Coronary artery (tissue), 2 donors: ENCODE measurements around the gene DEPDC7.

Experiments
- DNase-seq: peaks from one replicate; pipeline ENCODE4 v3.0.0-alpha.2; 2017; ENCODE audit warnings: low spot score
- H3K27ac ChIP-seq, 2 donors: fragments of 200-600 bp; sonication (generic); one replicate each; pipeline ENCODE4 v1.5.1; 2016 to 2019
- H3K4me3 ChIP-seq: fragments of 200-600 bp; sonication (generic); 2 replicates; pipeline ENCODE4 v1.5.1; 2016; ENCODE audit warnings: mild to moderate bottlenecking, moderate library complexity
- TF ChIP-seq, protein P1 (sequence below): fragments of 200-600 bp; sonication (generic); IDR thresholded peaks from one replicate; pipeline ENCODE4 v1.5.1; 2019; ENCODE audit warnings: antibody characterized with exemption

The DEPDC7 gene

DNA sequence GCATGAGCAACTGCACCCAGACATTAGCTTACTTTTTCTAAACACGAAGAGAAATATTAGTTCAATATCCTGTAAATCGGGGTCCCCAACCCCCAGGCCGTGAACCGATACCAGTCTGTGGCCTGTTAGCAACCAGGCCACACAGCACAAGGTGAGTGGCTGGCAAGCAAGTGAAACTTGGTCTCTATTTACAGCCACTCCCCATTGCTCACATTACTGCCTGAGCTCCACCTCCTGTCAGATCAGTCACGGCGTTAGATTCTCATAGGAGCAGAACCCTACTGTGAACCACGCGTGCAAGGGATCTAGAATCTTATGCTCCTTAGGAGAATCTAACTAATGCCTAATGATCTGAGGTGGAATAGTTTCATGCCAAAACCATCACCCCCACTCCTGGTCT, 27.8 kb upstream of the DEPDC7 start:
- no peak overlapping the region for H3K27ac ChIP-seq
- no peak overlapping the region for H3K4me3 ChIP-seq
- TF ChIP-seq, protein P1, sequence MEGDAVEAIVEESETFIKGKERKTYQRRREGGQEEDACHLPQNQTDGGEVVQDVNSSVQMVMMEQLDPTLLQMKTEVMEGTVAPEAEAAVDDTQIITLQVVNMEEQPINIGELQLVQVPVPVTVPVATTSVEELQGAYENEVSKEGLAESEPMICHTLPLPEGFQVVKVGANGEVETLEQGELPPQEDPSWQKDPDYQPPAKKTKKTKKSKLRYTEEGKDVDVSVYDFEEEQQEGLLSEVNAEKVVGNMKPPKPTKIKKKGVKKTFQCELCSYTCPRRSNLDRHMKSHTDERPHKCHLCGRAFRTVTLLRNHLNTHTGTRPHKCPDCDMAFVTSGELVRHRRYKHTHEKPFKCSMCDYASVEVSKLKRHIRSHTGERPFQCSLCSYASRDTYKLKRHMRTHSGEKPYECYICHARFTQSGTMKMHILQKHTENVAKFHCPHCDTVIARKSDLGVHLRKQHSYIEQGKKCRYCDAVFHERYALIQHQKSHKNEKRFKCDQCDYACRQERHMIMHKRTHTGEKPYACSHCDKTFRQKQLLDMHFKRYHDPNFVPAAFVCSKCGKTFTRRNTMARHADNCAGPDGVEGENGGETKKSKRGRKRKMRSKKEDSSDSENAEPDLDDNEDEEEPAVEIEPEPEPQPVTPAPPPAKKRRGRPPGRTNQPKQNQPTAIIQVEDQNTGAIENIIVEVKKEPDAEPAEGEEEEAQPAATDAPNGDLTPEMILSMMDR, result no peak
- DNase-seq, result no peak

DNA sequence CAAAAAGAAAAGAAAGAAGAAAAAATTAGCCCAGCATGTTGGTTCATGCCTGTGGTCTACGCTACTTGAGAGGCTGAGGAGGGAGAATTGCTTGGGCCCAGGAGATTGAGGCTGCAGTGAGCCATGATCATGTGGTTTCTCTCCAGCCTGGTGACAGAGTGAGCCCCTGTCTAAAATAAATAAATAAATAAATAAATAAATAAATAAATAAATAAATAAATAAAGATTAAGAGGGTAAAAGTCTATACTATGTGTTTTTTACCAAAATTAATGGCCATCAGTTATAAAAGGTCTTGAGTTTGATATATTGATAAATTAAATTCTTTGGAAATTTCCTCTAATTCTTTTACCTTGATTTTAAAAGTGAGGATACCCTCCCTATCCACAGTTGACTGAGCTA, 25.2 kb upstream of the DEPDC7 start:
- TF ChIP-seq, protein P1, result no peak
- no peak overlapping the region for H3K4me3 ChIP-seq
- no peak overlapping the region for H3K27ac ChIP-seq
- DNase-seq, result no peak

DNA sequence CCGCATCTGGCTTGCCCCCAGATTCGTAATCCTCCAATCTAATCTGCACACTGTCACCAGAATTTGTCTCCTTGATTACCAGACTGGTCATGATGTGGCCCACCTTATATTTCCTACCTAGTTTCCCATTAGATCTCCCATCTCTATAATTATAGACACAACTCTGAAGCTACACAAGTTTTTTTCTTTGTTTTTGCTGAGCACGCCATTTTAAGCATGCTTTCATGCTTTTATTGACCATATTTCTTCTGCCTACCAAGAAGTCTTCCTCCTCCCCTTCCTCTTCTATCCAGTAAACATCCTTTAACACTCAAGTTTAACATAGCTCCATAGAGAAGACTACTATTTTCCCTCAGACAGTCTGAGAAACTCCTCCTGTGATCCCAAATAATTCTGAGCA, 24.3 kb upstream of the DEPDC7 start:
- Histone ChIP-seq H3K27ac (no peak overlapping the region), H3K4me3 (no peak overlapping the region)
- no peak for DNase-seq
- TF ChIP-seq, protein P1, result no peak

DNA sequence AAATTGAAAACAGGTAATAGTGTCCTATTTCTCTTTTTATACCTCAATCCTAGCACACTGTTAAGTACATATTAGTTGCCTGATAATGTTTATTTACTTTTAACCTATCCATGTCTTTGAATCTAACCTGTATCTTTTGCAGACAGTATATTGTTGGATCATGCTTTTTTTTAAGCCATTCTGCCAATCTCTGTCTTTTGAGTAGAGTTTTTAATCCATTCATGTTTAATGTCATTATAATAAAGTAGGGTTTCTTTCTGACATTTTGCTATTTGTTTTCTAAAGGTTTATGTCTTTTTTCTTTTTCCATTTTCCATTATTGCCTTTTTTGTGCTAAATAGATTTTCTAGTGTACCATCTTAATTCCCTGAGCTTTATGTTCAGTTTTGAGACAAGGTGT, 23.8 kb upstream of the DEPDC7 start:
- Histone ChIP-seq H3K4me3 (no peak overlapping the region), H3K27ac (no peak overlapping the region)
- no peak for DNase-seq
- TF ChIP-seq, protein P1, result no peak

DNA sequence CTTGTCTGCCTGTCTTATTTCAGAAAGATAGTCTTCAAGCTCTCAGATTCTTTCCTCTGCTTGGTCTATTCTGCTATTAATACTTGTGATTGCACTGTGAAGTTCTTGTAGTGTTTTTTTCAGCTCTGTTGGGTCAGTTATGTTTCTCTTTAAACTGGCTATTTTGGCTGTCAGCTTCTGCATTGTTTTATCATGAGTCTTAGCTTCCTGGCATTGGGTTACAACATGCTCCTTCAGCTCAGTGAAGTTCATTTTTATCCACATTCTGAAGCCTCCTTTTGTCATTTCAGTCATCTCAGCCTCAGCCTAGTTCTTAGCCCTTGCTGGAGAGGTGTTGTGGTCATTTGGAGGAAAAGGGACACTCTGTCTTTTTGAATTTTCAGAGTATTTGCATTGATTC, 15.5 kb upstream of the DEPDC7 start:
- no peak for DNase-seq
- Histone ChIP-seq H3K4me3 (no peak overlapping the region), H3K27ac (no peak overlapping the region)
- TF ChIP-seq, protein P1, result no peak

DNA sequence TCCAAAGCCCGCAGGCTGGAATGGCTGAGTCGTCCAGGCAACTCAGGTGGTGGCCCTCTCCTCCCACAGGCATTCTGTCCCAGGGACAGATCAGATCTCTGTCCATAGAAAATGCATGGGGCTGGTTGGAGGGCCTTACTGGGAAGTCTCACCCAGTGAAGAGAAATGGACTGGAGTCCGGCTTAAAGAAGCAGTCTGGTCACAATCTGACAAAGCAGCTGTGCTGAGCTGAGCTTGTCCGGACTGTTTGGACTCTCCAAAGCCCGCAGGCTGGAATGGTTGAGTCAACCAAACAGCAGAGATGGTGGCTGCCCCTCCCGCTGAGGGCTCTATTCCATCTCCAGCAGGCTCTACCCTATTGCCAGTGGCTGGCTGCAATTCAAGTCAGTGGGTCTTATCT, 14.4 kb upstream of the DEPDC7 start:
- Histone ChIP-seq H3K27ac (no peak overlapping the region), H3K4me3 (no peak overlapping the region)
- TF ChIP-seq, protein P1, result no peak
- no peak for DNase-seq

DNA sequence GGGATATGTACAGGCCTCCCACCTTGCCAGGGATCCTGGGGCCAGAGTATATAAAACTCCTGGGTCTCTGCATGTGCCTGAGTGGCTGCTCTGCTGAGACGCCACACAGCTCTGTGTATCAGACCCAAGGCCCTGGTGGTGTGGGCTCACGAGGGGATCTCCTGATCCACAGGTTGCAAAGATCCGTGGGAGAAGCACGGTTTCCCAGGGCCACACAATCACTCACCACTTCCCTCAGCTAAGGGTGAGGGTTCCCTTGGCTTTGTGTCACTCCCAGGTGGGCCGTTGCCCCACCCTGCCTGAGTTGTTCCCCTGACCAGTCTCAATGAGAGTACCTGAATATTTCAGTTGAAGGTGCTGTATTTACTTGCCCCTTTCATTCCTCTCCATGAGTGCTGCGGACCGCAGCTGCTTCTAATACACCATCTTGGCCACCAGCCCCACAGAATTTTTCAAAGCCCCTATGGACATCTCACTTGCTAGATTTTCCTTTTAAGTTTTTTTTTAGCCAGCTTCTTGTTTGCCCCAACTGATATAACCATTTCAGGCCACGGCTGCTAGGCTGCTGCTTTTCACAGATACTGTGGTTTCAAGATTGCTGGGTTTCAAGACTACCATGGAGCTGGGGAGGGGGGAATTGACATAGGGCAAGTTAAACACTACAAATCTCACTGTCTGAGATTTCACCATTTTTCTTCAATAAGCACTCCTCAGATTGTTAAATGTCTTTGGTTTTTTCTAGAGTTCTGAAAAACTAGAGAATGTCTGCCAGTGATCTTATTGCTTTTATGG, 13.7 kb upstream of the DEPDC7 start:
- DNase-seq, result no peak
- no peak overlapping the region for H3K27ac ChIP-seq
- TF ChIP-seq, protein P1, result no peak

More for the DNA sequence above, 13.7 kb upstream of the DEPDC7 start:
- no peak overlapping the region for H3K4me3 ChIP-seq
